ENCODE measurements around the gene HTR2B. TPM values are rescaled to one million over a fixed set of nuclear protein-coding genes. Genes with fewer than 3 reads are reported as not detected.

The HTR2B gene
- total RNA-seq, 1 donor, result 17.4 TPM

Small RNA genes lying within 50 kb of the gene (small RNA-seq; reads per million reads assigned to genes)
- not detected for gene RNU1-93P

Other genes starting within 250 kb of the HTR2B start
- under 0.01 TPM in 1 of 2 replicates, not detected in the other for gene GPR55, start 199.8 kb downstream of the HTR2B start, total RNA-seq (ENCODE audit: low replicate concordance)
- gene SPATA3, start 128.9 kb downstream of the HTR2B start, total RNA-seq (ENCODE audit: low replicate concordance), result not detected in 2 replicates
- gene C2orf72, start 87.5 kb downstream of the HTR2B start, total RNA-seq (ENCODE audit: low replicate concordance), result not detected in 2 replicates
- 127 and 146 TPM in 2 replicates for gene PSMD1, start 68.2 kb downstream of the HTR2B start, total RNA-seq (ENCODE audit: low replicate concordance)
- 94.4 and 97.4 TPM in 2 replicates for gene ARMC9, start 73.6 kb upstream of the HTR2B start, total RNA-seq (ENCODE audit: low replicate concordance)